ENCODE data around the gene CDCA5.

The CDCA5 gene, protein sequence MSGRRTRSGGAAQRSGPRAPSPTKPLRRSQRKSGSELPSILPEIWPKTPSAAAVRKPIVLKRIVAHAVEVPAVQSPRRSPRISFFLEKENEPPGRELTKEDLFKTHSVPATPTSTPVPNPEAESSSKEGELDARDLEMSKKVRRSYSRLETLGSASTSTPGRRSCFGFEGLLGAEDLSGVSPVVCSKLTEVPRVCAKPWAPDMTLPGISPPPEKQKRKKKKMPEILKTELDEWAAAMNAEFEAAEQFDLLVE

DNA sequence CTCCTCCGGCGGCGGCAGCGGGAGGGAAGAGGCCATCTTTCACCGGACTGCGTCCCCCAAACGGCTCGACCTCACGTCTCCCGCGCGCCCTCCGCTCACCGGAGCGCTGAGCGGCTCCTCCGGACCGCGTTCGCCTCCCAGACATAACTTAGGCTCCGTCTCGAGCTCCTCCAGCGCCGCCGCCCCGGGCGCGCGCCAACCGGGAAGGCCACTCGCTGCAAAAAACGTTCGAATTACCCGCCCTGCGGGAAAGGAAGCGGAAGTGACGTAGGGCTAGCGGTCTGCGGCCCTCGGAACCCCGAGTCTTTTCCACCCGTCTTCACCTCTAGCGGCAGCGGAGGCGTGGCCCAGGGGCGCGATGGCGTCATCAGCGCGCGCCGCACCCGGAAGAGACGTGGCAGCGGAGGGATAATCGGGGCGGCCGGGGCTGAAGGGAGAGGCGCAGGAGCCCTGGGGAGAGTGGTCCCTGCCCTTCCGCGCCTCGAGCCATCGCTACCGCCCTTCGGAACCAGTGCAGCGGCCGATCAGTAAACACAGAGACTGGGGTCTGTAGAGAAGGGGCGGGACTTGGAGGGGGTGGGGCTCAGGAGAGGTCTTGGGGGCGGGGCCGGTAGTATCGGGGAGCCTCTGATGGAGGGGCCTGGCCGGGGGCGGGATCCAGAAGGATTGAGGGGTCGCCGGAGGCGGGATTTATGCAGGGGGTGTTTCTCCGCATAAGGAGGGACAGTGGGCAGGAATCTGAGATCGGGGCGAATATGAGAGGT, at the start of gene CDCA5, which contains the start of gene ZFPL1:
Gene CDCA5 (minus strand): TSS at position 207 of the 764 bp plus-strand sequence. CDS start 62 bp downstream, at position 145.
Gene ZFPL1 (plus strand): TSS at position 389 of the 764 bp plus-strand sequence. CDS start 477 bp downstream, outside the sequence.
- ATAC-seq = peak; percentile 93 to 94

DNA sequence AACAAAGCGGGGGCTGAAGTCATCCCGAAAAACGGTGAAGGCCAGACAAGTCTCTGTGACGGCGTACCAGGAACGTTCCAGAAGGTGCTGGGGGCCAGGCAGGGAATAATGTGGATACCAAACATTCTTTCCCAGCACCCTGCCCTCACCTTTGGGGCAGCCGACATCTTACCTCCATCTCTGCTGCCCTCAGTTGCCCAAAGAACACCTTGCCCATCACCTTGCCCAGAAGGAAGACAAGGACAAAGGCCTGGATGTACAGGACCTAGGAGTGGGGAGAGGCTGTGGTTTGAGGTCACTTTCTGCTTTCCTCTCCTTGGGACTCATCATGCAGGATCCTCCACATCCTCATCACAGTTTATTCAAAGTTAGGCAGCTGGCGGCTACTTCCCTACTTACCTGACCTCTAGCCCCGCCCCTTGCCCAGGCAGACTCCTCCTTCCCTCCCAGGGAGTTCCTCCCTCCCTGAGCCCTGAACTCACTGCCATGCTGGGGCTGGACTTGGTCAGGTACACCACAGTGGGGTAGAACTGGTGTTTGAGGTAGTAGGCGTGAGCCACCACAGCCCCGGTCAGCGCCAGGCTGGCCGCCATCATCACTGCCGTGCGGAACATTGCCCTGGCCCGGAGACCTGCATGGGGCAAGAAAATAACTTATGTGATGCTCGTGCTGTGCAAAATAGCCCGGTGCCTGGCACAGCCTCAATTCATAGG, 49.3 kb upstream of the CDCA5 start:
- ATAC-seq = no peak

DNA sequence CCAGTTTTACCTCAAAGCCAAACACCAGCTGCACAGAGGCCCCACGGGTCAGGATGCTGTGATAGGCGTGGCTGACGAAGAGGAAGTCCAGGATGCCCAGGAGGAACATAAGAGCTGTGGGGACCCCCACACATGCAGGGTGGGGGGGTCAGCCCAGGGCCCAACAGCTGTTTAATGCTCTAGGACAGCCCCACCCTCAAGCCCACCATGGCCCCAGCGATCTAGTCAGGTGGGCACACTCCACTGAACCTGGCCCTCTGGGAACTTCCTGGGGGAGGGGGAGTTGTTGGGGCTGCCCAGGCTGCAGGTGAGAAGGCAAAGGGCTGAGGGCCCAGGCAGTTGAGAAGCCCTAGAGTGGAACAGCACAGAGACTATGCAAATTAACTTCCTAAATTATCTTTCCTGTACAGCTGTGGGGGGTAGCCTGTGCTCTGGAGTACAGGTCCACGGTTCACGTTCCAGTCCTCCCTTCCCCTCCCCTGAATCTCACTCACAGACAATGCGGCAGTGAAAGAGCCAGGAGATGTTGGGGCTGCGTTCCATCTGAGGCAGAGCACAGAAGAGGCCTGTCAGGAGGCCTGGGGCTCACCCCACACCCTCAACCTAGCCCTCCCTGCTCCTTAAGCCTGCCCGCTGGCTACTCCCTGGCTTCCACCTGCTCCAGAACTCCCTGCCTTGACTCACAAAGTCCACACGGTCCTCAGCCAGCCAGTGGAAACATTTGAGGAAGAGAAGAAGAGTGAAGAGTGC, 48.6 kb upstream of the CDCA5 start:
- ATAC-seq = no peak

DNA sequence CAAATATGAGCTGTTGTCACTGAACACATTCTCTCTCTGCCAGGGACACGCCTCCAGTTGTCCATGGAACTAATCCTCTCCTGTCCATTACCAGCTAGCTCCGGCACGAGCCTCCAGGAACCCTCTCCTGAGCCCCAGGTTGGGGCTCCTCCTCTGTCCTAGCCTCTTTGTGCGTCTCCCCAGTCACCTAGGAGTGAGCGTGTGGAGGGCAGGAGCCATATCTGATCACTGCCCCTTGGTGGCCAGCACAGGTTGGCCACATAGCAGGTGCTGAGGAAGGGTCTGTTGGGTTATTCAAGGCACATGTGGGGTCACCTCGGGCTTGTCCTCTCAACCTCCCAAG, 48.0 kb upstream of the CDCA5 start:
- no peak for ATAC-seq

DNA sequence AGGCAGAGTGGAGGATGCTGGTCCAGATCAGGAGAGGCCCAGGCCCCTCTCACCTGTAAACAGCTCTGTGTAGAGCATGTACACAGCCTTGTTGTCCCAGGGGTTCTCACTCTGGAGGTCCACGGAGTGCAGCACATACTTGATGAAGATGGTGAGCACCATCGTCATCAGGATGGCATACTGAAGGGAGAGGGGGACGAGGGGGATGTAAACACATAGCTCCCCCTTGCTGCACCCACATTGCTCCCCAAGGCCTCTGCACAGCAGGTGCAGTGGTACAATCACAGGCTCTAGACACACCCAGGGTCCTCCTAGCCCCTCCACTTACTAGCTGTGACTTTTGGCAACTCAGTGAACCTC, 47.6 kb upstream of the CDCA5 start:
- ATAC-seq = no peak

DNA sequence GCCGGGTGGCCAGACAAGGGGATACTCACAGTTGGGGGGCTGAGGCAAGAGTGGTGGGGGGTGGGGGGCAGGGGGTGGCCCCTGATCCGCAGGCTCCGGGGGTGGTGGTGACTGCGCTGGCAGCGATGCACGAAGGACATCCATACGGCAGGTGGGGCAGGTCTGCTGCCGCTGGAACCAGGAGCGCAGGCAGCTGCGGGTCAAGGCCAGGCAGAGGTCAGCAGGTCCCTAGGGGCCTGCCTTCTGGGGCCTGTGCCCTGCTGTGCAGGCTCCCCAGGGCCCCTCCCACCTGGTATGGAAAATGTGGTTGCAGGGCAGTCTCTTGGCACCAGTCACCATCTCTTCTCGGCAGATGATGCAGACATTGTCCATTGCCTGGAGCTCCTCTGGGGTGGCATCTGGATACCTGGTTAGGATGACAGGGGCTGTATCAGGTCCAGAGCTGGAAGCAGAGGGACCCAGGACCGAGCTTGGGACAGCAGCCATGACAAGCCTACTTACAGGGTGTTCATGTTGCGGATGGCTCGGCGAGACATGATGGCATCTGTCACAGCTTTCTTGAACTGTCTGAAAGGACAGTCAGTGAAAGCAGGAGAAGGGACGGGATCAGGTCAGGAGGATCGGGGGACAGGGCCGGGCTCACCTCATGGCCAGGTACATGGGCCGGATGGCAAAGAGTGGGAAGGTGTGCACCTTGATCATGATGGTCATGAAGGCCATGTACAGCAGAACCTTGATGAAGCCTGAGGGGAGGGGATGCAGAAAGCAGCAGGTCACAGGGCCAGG, 47.0 kb upstream of the CDCA5 start:
- ATAC-seq = no peak

DNA sequence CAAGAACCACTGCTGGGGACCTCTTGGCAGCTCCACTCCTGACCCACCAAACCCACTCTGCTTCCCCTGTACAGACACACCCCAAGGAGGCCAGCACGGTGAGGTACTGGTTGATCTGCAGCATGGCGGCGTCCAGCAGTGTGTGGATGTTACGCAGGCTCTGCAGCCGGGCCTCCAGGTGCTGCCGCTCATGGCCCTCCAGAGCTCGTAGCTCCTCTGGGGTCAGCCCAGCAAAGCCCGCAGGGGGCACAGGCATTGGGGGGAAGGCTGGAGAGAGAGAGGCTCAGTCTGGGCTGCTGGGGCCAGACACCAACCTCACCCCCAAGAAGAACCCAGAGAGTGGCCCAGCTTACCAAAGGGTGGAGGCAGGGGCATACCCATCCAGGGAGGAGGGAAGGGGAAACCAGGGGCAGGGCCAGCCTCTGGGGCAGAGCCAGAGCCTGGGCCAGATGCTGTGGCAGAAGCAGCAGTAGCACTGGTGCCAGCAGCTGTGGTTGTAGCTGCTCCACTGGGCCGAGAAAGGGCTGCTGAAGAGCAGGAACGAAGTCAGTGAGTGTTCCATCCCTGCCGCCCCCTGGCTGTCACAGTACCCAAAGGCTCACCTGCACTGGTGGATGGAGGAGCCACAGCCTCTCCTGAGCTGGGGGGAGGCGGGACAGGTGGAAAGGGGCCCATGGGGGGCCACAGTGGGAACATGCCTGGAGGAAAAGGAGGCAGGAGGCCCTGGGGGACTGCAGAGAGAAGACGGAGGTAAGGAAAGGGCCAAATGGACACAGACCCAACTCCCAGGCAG, 46.0 kb upstream of the CDCA5 start:
- no peak for ATAC-seq

DNA sequence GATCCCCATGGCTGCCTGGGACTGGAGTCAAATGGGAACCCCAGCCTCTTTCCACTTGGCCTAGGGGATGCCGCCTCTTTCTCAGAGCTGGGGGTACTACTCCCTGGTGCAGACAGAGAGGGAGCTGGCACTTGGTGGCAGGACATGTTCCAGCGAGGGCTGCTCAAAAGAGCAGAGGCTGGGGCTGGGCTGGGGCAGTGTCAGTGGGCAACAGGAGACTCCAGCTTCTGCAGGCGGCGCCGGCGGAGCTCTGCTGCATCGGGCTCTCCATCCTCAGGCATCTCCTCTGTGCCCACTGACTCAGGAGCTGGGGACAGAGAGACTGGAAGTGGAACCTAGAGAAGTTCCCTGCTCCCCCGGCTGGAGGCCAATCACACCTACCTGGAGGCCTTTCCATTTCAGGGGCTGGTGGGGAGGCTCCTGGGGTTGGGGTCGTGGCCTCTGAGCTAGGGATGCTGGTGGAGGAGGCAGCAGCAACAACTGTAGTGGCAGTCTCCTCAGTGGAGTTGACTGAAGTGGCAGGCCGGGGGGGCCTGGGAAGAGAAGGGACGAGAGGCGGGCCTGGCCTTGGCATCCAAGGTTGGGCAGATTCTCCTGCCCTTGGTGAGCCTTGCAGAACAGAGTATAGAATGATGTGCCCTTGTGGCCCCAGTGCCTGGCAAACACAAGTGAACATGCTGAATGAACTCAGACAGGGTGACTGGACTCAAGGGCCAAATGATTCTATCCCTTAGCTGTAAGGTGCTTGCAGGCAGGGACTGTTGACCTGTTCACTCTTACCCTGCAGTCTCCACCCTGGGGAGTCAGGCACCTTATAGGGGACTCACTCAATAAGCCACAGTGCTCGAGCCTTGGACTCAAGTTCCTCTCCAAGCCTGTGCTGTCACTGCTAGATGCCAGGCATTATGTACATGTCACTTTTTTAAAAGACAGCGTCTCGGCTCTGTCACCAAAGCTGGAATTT, 44.6 kb upstream of the CDCA5 start:
- no peak for ATAC-seq

DNA sequence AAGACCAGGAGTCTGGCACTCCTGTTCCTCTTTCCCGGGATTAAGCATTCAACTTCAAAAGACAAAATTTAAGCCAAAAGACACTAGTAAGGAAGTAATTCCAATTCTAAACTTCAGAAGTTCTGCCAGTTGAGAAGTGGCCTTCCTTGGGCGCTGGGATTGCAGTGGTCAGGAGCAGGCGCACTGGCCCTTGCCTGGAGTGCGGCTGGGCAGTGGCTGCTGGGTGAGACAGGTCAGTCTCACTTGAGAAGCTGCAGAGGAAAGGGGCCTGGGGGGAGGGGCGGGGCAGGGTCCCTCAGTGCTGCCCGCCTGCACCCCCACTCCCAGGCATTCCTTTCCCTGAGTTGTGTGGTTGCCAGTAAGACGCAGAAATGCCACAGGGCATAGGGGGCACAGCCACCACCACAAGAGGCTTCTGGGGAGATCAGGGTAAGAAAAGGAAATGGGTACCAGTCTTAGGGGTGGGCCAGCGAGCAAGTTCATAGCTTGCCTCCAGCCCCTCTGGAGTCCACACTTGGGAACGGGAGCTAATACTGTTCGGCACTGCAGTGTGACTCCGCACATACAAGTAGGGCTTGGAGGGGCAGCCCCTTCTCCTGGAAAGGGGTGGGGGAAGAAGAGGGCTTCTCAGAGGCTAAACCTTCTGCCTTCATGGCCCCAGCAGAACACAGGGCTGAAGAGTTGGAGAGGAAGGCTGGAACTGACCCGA, 43.8 kb upstream of the CDCA5 start:
- no peak for ATAC-seq

DNA sequence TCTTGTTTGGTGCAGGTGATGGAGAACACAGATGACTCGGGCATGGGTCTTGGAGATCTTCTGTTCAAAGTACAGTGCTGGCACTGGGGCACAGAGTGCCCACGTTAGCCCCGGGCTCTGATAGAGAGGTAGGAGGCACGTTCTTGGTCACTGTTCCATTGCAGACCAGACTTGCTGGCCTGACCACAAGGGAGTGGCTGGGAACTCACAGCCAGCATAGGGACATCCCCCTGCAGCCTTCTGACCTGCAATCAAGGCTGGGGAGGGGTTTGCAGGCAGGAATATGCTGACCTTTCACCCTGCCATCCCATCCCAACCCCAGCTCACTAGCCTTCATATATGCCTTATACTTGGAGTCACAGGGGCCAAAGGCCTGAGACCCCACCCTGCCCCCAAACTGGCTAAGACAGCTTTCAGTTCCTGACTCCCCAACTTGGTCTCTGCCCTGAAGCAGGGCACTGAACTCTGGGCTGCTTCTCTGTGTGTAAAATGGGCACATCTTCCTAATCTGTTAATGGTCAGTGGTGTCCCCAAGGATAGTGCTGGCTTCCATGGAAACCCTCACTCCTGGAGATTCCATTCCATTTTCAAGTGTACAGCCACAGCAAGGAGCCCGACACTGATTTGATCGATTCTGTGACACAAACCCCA, 42.9 kb upstream of the CDCA5 start:
- ATAC-seq = no peak

DNA sequence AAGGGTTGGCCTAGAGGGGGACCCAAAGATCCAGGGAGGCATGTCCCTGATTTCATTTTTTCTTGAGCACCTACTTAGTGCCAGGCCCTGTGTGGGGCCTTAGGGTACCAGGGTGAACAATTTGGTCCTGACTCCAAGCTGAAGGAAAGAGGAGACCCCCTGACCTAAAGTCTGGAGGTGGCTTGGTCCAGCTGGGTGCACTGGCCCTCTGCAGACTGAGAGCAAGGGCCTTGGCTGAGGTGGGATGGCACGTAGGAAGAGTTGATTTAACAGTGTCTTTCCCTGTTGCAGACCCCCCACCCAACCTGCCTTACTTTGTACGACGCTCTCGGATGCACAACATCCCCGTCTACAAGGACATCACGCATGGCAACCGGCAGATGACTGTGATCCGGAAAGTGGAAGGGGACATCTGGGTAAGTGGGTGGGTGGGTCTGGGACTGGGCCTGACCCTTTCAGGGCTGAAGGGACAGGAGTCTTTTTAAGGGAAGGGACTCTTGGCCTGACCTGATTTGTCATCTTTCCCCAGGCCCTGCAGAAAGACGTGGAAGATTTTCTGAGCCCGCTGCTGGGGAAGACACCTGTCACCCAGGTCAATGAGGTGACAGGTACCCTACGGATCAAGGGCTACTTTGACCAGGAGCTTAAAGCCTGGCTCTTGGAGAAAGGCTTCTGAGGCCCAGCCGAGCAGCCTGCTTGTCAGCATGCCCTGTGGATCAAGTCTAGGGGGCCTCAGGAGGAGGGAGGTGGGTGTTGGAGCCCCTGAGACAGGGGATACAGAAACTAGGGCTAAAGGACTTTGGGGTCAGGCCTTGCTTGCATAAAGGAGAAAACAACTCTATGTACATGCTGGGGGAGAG, 41.6 kb upstream of the CDCA5 start:
- ATAC-seq = no peak

DNA sequence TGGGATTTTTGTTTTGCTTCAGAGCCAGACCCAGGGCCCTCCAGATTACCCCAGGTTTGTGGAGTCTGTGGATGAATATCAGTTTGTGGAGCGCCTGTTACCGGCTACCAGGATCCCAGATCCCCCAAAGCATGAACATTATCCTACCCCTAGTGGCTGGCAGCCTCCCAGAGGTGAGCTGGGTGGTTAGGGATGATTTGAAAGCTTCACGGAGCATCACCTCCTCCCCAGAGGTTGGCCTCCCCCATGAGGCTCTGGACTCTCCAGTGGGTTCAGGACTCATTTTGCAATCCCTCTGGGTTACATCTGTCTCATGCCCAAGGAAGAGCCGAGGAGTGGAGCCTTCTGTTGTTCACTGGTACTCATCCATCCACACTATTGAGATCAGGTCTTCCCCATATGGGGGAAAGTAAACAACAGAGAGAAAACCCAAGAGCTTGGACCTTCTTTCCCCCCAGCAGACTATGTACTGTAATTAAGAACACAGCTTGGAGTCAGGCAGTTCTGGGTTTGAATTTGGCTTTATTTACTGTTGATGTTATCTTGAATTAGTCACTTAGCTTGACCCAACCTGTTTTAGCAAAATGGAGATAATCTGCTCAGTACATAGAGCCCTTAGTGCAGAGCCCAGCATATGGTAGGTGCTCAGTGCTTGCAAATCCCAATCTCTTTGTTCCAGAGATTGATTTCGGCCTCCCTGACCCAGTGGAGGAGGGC, 40.8 kb upstream of the CDCA5 start:
- no peak for ATAC-seq

DNA sequence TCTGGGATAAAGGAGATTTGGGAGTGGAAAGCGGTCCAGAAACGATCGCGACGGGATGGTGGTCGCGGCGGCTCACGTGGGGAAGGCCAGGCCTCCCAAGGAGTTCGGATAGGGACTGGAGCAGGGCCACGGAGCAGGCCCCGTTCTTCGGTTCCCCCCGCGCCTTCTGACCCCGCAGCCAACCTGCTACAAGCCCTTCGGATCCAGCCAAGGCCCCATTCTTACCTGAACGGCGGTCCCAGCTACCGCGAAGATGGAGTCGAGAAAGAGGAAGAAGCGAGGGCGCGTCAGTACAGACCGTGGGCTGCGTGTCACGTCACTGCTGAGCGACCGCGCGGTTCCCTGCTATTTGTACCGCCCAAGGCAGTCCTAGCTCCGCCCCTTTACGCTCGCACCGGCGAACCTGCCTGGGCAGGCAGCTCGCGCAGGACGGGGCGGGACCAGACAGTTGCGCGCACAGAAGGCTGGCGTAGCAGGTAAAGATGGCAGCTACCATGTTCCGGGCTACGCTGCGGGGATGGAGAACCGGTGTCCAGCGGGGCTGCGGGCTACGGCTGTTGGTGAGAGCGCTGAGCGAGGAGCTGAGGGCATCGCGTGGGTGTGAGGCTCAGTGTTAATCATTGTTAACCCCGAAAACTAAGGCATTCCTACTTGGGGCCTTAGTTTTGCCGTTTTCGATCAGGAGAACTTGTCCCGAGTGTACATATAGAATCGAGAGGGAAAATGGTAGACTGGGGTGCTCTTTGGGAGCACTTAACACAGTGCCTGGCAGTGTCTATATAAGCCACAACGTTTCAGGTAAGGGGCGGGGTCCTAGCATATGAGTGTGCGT, 38.2 kb upstream of the CDCA5 start, which contains the start of the genes FAU and MRPL49:
Gene FAU (minus strand): TSS at position 270 of the 832 bp plus-strand sequence. CDS start 321 bp downstream, outside the sequence.
Gene MRPL49 (plus strand): TSS at position 457 of the 832 bp plus-strand sequence. CDS start 26 bp downstream, at position 483.
- ATAC-seq = peak; percentile 87 to 88

DNA sequence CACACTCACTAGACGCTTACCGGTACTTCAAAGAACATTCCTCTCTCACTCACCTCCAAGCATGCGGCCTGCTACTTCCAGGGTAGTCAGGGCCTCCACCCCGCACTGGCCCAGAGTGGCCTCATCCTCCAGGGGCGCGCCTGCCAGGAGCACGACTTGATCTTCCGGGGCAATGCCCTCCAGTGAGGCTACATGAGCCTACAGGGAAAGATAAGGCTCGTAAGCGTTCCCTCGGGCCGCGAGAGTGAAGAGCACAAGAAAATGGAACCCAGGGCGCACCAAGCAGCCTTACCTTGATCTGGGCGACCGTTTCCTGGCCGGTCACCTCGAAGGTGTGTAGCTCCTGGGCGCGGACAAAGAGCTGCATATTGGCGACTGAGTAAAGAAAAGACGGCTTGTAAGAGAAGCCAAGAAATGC, 37.6 kb upstream of the CDCA5 start:
- no peak for ATAC-seq

DNA sequence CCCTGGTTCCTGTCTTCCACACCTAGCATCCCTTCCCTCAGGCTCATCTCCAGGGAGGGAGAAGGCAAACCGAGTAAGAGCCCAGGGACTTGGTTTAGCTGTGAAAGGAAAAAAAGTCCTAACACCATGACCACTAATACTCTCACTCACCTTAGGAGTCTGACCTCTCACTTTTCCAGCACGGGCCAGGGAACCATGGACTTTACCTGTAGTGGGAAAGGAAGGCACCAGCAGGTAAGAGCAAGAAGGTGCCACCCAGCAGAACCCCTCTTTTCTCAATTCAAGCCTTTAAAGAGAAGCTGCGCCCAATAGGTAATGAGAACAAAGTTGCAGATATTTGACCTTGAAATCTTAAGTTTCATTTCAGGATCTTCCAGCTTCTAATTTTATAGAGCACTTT, 37.0 kb upstream of the CDCA5 start:
- no peak for ATAC-seq

DNA sequence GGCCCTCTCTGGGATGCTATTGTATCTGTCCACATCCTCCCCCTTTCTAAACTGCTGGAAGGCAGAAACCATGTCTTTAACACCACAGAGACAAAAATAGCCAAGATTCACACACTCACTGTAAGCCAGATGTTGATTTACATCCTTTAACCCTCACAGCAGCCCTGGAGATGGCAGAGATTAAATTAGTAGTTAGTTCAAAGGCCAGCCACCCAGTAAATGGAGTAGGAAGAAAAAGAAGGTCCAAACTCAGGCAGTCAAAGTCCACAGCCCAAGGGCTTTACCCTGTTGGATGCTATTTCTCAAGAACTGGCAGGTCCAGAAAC, 35.8 kb upstream of the CDCA5 start:
- ATAC-seq = no peak

All from activated CD4-positive, CD25-positive, alpha-beta regulatory T cell treated with anti-CD3 and anti-CD28 coated beads, Interleukin-2, amount 50 U/mL, for 24 hours (primary cell).